NK-92 (cell line): ENCODE measurements around the gene KIAA0040.

Source experiments
- DNase-seq: peaks from one replicate; lab custom pipeline; 2025; ENCODE audit not compliant: unreplicated experiment; lab: John Stamatoyannopoulos, UW

KIAA0040 gene

DNA sequence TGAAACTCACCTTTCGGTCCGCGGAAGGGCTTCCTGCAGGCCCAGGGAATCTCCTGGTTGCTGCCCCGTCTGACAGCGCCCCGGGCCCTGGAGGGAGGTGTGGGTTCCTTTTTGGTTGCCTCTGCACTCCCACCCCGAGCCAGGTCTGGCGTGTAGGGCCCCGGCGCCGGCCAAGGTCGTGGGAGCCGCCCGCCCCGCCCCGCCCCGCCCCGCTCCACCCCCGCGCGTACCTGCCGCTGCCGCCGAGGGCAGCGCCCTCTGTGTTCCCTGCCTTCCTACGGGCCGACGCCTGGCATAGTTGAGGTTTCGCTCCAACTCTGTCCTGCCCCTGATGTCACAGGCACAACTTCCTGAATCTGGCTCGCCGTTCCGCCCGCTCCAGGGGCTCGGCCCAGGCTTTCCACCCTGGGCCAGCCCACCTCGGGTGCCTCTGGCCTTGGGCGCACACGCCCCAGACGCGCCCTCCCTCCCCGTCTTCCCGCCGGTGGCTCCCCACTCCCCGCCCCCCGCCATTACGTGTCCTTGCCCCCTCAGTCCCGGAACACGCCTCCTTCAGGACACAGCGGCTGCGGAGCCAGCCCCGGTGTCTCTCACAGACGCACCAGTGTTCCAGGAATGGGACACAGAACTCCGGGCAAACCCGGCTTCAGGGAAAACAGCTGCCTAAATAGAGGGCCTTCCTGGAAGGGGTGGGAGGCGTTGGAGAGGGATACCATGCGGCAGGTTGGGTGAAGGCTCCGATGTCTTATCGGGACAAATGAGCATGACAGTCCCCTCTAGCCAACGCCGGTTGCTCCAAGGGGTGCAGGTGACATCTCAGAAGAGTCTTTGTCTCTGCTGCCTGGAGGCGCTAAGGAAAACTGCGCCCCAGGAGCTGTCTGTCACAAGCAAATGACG lies at the start of gene KIAA0040:
Gene KIAA0040 (minus strand): TSS at position 147 of the 897 bp plus-strand sequence. CDS start 31,763 bp downstream, outside the sequence.
- no peak for DNase-seq

- no peak for DNase-seq
These were observed 44.8 kb upstream of the KIAA0040 start for GRCh38 chr1:175237389-175237788.

DNA sequence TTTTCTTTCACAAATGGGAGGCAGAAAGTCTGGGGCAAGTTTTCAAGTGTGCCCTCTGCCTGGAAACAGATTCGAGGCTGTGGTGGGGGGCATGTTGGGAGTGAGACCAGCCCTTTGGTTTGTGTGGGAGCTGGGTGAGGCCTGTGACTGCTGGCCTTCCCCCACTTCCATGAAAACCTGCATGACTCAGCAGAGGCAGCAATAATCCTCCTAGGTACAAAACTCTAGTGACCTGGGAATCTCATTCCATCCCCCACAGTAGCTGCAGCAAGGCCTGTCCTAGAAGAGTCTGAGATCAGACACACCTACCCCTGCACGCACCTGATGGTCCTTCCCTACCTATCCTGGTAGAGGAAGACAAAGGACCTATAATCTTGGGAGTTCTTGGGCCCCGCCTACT lies 42.1 kb upstream of the KIAA0040 start:
- DNase-seq: no peak

DNA sequence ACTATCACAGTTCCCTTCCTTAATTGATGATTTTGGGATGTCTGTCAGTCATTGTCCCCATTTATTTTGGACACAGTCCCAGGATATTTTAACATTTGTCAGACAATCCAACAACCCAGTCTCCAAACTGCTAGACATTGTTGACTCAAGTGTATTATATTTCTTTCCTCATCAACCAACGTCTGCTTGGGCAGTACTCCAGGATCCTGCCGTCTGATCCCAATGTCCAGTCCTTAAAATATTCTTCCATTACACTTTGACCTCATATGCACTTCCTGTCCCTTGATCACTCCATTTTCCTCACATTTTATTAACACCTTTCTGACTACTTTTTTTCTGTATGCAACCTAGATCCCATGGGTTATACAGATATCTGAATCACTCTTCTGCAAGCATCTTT lies 39.8 kb upstream of the KIAA0040 start:
- DNase-seq: no peak

GRCh38 chr1:175225805-175226129 lies 33.2 kb upstream of the KIAA0040 start:
- no peak for DNase-seq

DNA sequence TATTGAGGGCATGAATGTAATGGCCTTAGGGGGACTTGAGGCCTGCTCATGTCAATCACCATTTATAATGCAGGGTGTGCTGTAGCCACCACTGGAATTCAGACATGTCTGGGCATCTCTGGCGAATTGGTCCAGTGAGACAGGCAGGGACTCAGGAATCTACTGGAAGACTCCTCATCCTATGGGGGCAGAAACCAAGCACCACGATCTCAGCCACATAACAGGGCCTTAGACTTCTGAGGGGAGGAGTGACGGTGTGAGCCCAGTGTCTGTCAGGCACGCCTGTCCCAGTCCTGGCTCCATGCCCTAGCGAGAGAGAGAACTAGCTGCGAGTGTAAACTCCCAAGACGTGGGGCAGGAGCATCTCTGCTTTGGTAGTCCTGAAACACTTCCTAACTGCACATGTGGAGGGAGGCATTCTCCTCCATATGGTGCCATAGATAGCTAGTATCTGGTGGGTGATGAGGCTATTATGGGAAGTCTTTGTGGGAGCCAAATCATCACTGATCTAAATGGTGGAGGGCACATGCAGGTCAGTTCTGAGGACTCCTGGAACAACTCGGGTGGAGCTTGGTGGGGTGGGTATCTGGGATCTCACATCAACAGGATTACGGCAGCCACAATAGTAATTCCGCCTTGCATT lies 29.8 kb upstream of the KIAA0040 start:
- DNase-seq: no peak

DNA sequence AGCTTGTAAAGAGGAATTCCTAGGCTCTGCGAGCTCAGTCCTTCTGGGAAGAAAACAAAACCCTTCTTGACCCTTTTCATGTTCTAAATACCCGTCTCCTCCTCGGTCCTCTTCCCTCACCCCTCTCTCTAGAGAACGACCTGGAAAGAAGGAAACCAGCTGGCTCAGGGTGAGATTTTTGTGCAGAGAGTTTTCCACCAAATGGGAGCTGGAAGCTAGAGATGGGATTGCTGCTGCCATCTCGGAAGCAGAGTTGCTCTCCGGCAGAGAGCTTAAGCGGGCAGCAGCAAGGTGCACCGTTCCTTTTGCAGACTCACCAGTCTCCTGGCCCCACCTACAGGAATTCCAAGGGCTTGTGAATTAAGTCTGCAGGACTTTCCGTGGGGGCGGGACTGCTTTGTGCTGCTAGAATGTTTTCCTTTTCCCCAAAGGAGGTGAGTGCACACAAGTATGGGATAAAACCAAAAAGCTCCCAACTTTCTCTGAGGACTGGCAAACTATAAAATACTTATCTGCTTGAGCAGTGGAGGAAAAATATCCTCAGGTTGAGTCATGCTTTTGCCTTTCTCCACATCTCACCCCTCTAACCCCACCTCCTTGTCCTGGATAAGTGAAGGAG lies 29.1 kb upstream of the KIAA0040 start:
- DNase-seq: no peak

DNA sequence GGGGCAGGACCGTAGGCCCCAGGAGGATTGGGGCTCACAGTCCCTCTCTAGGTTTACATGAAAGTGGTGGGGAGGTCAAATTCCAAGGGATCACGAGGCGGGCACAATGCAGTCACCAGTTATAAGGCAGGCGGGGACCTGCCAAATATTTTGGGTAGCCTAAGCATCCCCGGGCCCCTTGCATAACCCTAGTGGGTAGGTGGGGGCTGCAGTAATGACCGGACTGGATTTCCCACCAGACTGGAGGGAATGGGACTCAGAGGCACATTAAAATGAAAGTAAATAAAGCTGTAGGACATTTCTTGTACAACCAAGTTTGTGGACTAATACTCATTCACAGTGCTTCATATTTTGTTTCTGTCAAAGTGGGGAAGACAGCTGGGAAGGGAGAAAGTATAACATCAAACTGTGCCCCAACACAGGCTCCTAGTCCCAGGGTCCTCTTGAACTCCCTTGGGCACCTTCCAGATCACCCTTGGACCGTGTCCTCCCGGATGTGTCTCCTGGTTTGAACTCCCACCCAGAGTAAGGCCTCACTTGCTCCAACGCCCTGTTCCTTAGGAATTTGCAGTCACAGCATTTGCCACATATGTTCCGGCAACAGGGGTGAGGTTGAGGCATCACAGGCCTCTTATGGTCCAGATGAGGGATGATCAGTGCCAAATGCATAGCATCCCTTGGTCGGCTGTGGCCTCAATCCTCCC lies 28.4 kb upstream of the KIAA0040 start:
- DNase-seq: no peak

GRCh38 chr1:175219774-175220173 lies 27.2 kb upstream of the KIAA0040 start:
- DNase-seq: no peak

- no peak for DNase-seq
These were observed 26.3 kb upstream of the KIAA0040 start for GRCh38 chr1:175218786-175219434.

GRCh38 chr1:175217721-175218531 lies 25.4 kb upstream of the KIAA0040 start:
- DNase-seq: no peak

DNA sequence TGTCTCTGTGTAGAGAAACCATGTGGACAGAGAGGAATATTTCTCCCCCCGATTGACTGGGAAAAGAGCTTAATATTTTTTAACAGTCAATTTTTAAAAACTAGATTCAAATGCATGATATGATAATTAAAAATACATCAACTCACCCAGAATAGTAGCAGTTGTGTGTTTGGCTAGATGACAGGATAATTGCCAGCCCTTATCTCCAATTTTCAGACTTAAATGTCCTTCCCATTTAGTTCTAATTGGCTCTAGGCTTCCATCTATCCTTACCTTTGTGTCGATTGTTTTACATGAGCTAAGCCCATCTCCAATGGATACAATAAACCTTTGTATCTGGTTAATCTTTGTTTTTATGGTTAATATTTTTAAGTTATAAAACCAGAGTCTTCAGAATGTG lies 23.9 kb upstream of the KIAA0040 start:
- no peak for DNase-seq

DNA sequence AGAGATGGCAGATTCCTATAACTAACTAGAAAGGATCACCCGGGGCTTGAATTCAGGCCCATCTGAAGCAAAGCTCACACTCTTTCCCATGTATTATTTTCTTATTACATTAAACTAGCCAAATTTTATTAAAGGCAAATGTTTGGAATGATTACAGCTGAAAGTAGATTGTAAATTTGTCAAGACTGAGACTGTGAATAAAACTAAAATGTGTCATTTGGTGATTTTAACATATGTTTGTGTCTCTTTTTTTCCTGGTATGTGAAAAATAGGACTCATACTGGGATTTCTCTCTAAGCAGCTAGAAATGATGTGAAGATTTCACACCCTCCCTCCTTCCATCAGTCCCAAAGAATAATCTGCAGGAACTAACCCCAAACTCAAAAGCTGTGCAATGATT lies 19.1 kb upstream of the KIAA0040 start:
- no peak for DNase-seq

DNA sequence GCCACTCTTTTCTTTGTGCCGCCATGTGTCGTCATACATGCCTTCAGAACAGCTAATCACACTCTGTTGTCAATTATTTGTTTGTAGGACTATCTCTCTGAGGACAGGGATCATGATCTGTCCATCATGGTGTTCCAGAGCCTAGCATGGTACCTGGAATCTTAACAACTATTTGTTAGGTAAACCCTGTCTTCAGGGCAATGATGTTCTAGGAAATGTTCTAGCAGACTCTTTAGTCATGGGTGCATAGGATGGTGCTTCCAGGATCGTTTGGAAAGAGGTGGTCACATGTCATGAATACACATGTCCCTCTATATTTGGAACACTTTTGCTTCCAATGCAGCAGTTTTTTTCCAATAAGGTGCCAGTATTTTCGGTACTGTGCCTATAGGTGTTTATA lies 18.2 kb upstream of the KIAA0040 start:
- no peak for DNase-seq

DNA sequence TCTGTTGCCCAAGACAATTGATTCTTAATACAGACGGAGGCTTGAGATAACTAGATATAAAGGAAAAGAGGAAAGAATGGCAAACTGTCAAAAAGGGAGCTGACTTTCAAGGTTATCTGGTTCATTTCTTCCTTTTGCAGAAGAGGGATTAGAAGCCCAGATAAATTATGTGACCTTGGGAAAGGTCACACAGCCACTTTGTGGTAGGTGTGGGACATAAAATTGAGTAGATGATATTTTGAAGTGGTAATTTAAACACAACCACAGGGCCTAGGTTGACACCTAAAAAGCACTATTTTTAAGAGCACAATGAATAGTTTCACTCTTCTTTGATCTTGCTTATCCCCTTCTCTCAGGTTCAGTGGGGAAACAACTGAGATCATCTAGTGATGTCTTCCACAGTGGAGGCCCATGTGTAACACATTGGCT lies 16.9 kb upstream of the KIAA0040 start:
- DNase-seq: no peak

DNA sequence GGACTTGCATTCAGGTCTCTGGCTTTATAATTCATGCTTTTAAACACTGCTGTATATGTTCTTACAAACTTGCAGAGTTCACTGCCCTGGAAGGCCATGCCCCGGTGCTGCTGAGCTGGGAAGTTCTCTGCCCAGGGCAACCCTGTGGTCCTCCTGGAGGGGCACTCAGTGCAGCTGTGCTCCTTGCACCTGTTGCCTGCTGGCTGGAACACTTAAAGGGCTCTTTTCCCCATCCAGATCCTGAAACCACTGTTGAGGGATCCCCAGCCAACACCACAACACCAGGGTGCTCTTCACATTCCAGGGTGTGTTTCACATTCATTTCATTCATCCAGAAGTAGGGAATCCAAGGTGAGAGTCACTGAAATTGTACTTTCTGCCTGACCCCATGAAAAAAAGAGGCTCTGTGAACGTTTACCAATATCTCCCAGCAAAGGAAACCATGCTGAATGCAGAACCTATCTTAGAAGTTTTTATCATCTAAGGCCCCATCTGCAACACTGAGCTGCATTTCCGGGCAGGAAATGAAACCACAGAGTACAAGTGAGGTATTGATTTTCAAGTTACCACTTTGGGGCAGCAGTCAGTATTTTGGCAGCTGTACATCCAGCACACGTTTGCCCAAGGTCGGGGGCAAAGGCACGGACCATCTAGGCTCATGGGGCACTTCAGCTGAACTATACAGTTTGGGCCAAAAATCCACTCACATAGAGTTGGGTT lies 16.4 kb upstream of the KIAA0040 start:
- DNase-seq: no peak

GRCh38 chr1:175207971-175208370 lies 15.4 kb upstream of the KIAA0040 start:
- DNase-seq: no peak

DNA sequence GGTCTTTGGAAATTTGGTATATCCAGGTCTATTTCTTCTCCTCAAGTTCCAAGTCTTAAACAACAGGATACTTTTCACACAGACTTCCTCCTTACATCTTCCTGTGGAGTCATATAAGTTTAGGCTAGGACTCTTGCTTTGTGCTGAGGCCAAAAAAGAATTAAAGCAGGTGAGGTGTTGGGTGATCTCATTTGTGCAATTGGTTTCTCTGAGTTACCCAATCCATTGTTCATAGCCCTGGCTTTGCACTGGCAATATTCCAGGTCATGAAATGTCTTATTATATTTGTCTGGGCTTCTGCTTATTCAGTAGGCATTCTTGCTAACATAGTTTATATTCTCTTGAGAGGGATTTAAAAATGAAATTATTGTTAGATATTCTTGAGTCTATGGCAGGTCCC lies 14.1 kb upstream of the KIAA0040 start:
- no peak for DNase-seq

GRCh38 chr1:175204330-175204729 lies 11.8 kb upstream of the KIAA0040 start:
- DNase-seq: no peak
